ENCODE results near the gene PGA3. TPM values are rescaled to one million over a fixed set of nuclear protein-coding genes. Genes with fewer than 3 reads are reported as not detected.
"Not testable (repeated sequence)": the region's sequence is repeated elsewhere in the genome, so short reads cannot be mapped to it uniquely, and the experiment has no call there.

Gene PGA3
- total RNA-seq = 1 to 10 TPM in 1 of 2 donors, under 1 TPM in 1; 0.31 to 1.7 TPM
- polyA plus RNA-seq (ENCODE audit: insufficient read depth, low read depth, low replicate concordance) = 1.7 TPM
- long read RNA-seq, donor 1, partial matches to known transcripts = 0 of 1 reads
- long read RNA-seq, donor 1, other reads (novel, unspliced or antisense) = 0 of 1 reads
- long read RNA-seq, donor 2 = 0 reads

GRCh38 chr11:61202950-61203746, at the start of gene PGA3:
Gene PGA3 (plus strand): TSS chr11:61203515. CDS start chr11:61203565, 50 bp downstream.
- 73 to 75% methylated on average over 14 of the region's 18 CpGs for WGBS, 2 donors
- H3K36me3 ChIP-seq (ENCODE audit: low read depth, missing control alignments); H3K4me1 ChIP-seq; intact Hi-C loops (cut with DNase I; ENCODE audit: low total_unique reads); H3K27me3 ChIP-seq; DNase-seq; H3K4me3 ChIP-seq; H3K27ac ChIP-seq; H3K9me3 ChIP-seq: not testable (repeated sequence)

- Histone ChIP-seq H3K9me3 (no peaks in the 10 kb centered on the region), H3K27ac (peak overlapping the region; percentile 37 to 84), H3K27me3 (no peaks in the 10 kb centered on the region), H3K4me1 (peaks cover 41% of the 10 kb centered on the region), H3K4me3 (no peak overlapping the region), H3K36me3 (ENCODE audit: low read depth, missing control alignments) (no peaks in the 10 kb centered on the region)
- TF ChIP-seq, protein P1, sequence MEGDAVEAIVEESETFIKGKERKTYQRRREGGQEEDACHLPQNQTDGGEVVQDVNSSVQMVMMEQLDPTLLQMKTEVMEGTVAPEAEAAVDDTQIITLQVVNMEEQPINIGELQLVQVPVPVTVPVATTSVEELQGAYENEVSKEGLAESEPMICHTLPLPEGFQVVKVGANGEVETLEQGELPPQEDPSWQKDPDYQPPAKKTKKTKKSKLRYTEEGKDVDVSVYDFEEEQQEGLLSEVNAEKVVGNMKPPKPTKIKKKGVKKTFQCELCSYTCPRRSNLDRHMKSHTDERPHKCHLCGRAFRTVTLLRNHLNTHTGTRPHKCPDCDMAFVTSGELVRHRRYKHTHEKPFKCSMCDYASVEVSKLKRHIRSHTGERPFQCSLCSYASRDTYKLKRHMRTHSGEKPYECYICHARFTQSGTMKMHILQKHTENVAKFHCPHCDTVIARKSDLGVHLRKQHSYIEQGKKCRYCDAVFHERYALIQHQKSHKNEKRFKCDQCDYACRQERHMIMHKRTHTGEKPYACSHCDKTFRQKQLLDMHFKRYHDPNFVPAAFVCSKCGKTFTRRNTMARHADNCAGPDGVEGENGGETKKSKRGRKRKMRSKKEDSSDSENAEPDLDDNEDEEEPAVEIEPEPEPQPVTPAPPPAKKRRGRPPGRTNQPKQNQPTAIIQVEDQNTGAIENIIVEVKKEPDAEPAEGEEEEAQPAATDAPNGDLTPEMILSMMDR (IDR thresholded peaks at IDR 0.05) = no peak
- no peak for TF ChIP-seq POLR2A (IDR thresholded peaks at IDR 0.05)
- intact Hi-C loops (cut with DNase I; ENCODE audit: low total_unique reads) = no loop called here
- WGBS, 2 donors = 82% methylated on average over 2 of the region's 2 CpGs
- DNase-seq = no peak
Measured at GRCh38 chr11:61153593-61154095, 49.7 kb upstream of the PGA3 start.

DNA sequence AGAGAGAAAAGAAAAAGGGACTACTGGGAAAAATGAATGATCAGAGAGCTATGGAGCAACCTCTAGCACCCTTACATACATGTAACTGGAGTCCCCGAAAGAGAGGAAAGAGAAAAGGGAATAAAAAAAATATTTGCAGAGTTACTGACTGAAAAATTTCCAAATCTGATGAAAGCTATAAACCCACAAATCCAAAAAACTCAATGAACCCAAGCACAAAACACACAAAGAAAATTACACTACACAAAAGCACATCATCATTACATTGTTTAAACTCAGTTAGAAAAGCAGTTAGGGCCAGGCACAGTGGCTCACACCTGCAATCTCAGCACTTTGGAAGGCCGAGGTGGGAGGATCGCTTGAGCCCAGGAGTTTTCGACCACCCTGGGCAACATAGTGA, 48.8 kb upstream of the PGA3 start:
- TF ChIP-seq POLR2A (IDR thresholded peaks at IDR 0.05) = no peak
- TF ChIP-seq, protein P1 (IDR thresholded peaks at IDR 0.05) = no peak
- DNase-seq = no peak
- H3K36me3 ChIP-seq (ENCODE audit: low read depth, missing control alignments) = no peaks in the 10 kb centered on the region
- no peaks in the 10 kb centered on the region for H3K27me3 ChIP-seq
- H3K27ac ChIP-seq = peak overlapping the region in 1 of 2 donors; percentile 84
- 83 to 97% methylated on average over 4 of the region's 4 CpGs for WGBS, 2 donors
- peaks cover 44% of the 10 kb centered on the region for H3K4me1 ChIP-seq
- no peak overlapping the region for H3K4me3 ChIP-seq
- intact Hi-C loops (cut with DNase I; ENCODE audit: low total_unique reads) = no loop called here
- H3K9me3 ChIP-seq = no peaks in the 10 kb centered on the region

GRCh38 chr11:61155312-61155711, 48.0 kb upstream of the PGA3 start:
- DNase-seq = no peak
- 92 to 100% methylated on average over 1 of the region's 1 CpG for WGBS, 2 donors
- H3K4me1 ChIP-seq = peaks cover 40% of the 10 kb centered on the region
- intact Hi-C loops (cut with DNase I; ENCODE audit: low total_unique reads) = no loop called here
- no peak overlapping the region for H3K4me3 ChIP-seq
- H3K9me3 ChIP-seq = no peaks in the 10 kb centered on the region
- no peak overlapping the region for H3K27ac ChIP-seq
- no peaks in the 10 kb centered on the region for H3K27me3 ChIP-seq
- TF ChIP-seq, protein P1 (IDR thresholded peaks at IDR 0.05) = no peak
- TF ChIP-seq POLR2A (IDR thresholded peaks at IDR 0.05) = no peak
- H3K36me3 ChIP-seq (ENCODE audit: low read depth, missing control alignments) = no peaks in the 10 kb centered on the region

DNA sequence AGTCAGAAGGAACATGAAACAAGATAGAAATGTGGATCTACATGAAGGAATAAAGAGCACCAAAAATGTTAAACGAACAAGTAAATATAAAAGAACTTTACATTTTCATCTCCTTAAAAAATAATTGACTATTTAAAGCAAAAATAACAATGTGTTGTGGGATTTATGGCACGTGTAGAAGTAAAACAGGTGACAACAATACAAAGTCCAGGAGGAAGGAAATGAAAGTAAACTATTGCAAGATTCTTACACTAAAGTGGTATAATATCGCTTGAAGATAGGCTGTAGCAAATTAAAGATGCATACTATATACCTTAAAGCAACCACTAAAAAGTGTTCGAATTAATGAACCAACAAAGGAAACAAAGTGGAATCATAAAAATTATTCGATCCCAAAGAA, 47.6 kb upstream of the PGA3 start:
- no peak for DNase-seq
- no peaks in the 10 kb centered on the region for H3K36me3 ChIP-seq (ENCODE audit: low read depth, missing control alignments)
- no peak overlapping the region for H3K4me3 ChIP-seq
- H3K9me3 ChIP-seq = no peaks in the 10 kb centered on the region
- H3K27ac ChIP-seq = no peak overlapping the region
- WGBS, 2 donors = 88 to 95% methylated on average over 5 of the region's 5 CpGs
- peaks cover 39% of the 10 kb centered on the region for H3K4me1 ChIP-seq
- intact Hi-C loops (cut with DNase I; ENCODE audit: low total_unique reads) = no loop called here
- H3K27me3 ChIP-seq = no peaks in the 10 kb centered on the region
- no peak for TF ChIP-seq POLR2A (IDR thresholded peaks at IDR 0.05)
- TF ChIP-seq, protein P1 (IDR thresholded peaks at IDR 0.05) = no peak

All from testis (tissue), 5 donors.